ENCODE results near the gene ETV6.

Gene ETV6

GRCh38 chr12:11780521-11781101, 131.1 kb downstream of the ETV6 start:
- no peaks in the 10 kb centered on the region for H3F3A ChIP-seq (ENCODE audit: low read depth)
- no peak overlapping the region for H3K4me2 ChIP-seq (ENCODE audit: low read depth, low read length, poor library complexity, severe bottlenecking)
- no peak overlapping the region for H3K4me3 ChIP-seq (ENCODE audit: low read length, poor library complexity, severe bottlenecking)
- TF ChIP-seq CTCF (conservative IDR thresholded peaks at IDR 0.05; ENCODE audit: low read length), result no peak
- TF ChIP-seq EZH2phosphoT487 (IDR thresholded peaks at IDR 0.05; ENCODE audit: borderline replicate concordance), result no peak
- H3K9ac ChIP-seq (ENCODE audit: low read depth, low read length, poor library complexity, severe bottlenecking), result no peak overlapping the region
- no peaks in the 10 kb centered on the region for H3K9me2 ChIP-seq (replicated peaks; ENCODE audit: low read depth, low read length)
- H3K36me3 ChIP-seq (ENCODE audit: insufficient read depth, low read length), result peaks cover 12% of the 10 kb centered on the region; the same call in 1 of the 2 replicates
- H2AFZ ChIP-seq (ENCODE audit: low read length), result no peak overlapping the region
- H3K27me3 ChIP-seq (ENCODE audit: insufficient read depth, low read length, poor library complexity, severe bottlenecking), result no peaks in the 10 kb centered on the region
- peaks cover 16% of the 10 kb centered on the region for H3K4me1 ChIP-seq (ENCODE audit: insufficient read depth, low read length, poor library complexity, severe bottlenecking)
- H4K20me1 ChIP-seq (ENCODE audit: insufficient read depth, low read length, poor library complexity, severe bottlenecking), result peaks cover 12% of the 10 kb centered on the region
- H3K9me3 ChIP-seq (ENCODE audit: insufficient read depth, low read depth, low read length), result no peaks in the 10 kb centered on the region
- peaks cover 96% of the 10 kb centered on the region for H3K79me2 ChIP-seq (ENCODE audit: insufficient read depth, low read length)

- Histone ChIP-seq H3K9me3 (ENCODE audit: insufficient read depth, low read depth, low read length) (no peaks in the 10 kb centered on the region), H3K79me2 (ENCODE audit: insufficient read depth, low read length) (peaks cover 98% of the 10 kb centered on the region), H3K4me2 (ENCODE audit: low read depth, low read length, poor library complexity, severe bottlenecking) (no peak overlapping the region), H3K27me3 (ENCODE audit: insufficient read depth, low read length, poor library complexity, severe bottlenecking) (no peaks in the 10 kb centered on the region), H3K4me1 (ENCODE audit: insufficient read depth, low read length, poor library complexity, severe bottlenecking) (peaks cover 19% of the 10 kb centered on the region), H3K9ac (ENCODE audit: low read depth, low read length, poor library complexity, severe bottlenecking) (no peak overlapping the region), H3F3A (ENCODE audit: low read depth) (no peaks in the 10 kb centered on the region), H2AFZ (ENCODE audit: low read length) (no peak overlapping the region), H4K20me1 (ENCODE audit: insufficient read depth, low read length, poor library complexity, severe bottlenecking) (peaks cover 7% of the 10 kb centered on the region), H3K4me3 (ENCODE audit: low read length, poor library complexity, severe bottlenecking) (no peak overlapping the region), H3K36me3 (ENCODE audit: insufficient read depth, low read length) (peaks cover 4% of the 10 kb centered on the region; the same call in 1 of the 2 replicates), H3K9me2 (replicated peaks; ENCODE audit: low read depth, low read length) (no peaks in the 10 kb centered on the region)
- TF ChIP-seq EZH2phosphoT487 (IDR thresholded peaks at IDR 0.05; ENCODE audit: borderline replicate concordance) (no peak), CTCF (conservative IDR thresholded peaks at IDR 0.05; ENCODE audit: low read length) (no peak)
Observed at GRCh38 chr12:11782914-11783420, 133.5 kb downstream of the ETV6 start.

GRCh38 chr12:11785712-11786111, 136.2 kb downstream of the ETV6 start:
- Histone ChIP-seq H3K9ac (ENCODE audit: low read depth, low read length, poor library complexity, severe bottlenecking) (no peak overlapping the region), H3K4me3 (ENCODE audit: low read length, poor library complexity, severe bottlenecking) (no peak overlapping the region), H3K9me2 (replicated peaks; ENCODE audit: low read depth, low read length) (no peaks in the 10 kb centered on the region), H4K20me1 (ENCODE audit: insufficient read depth, low read length, poor library complexity, severe bottlenecking) (peaks cover 7% of the 10 kb centered on the region), H3K27me3 (ENCODE audit: insufficient read depth, low read length, poor library complexity, severe bottlenecking) (no peaks in the 10 kb centered on the region), H3K9me3 (ENCODE audit: insufficient read depth, low read depth, low read length) (no peaks in the 10 kb centered on the region), H3K4me2 (ENCODE audit: low read depth, low read length, poor library complexity, severe bottlenecking) (no peak overlapping the region), H3K4me1 (ENCODE audit: insufficient read depth, low read length, poor library complexity, severe bottlenecking) (peaks cover 20% of the 10 kb centered on the region), H3K36me3 (ENCODE audit: insufficient read depth, low read length) (peaks cover 11% of the 10 kb centered on the region; the same call in 1 of the 2 replicates), H3F3A (ENCODE audit: low read depth) (no peaks in the 10 kb centered on the region), H2AFZ (ENCODE audit: low read length) (no peak overlapping the region), H3K79me2 (ENCODE audit: insufficient read depth, low read length) (peaks cover 99% of the 10 kb centered on the region)
- TF ChIP-seq EZH2phosphoT487 (IDR thresholded peaks at IDR 0.05; ENCODE audit: borderline replicate concordance) (no peak), CTCF (conservative IDR thresholded peaks at IDR 0.05; ENCODE audit: low read length) (no peak)
